GM19452 (cell line): Measurements from ENCODE around the gene LGSN.
"Not testable (repeated sequence)": the region's sequence is repeated elsewhere in the genome, so short reads cannot be mapped to it uniquely, and the experiment has no call there.

Experiments used
- ATAC-seq: cut with Tn5 transposase; IDR thresholded peaks from one replicate; pipeline ENCODE4 v1.9.1; 2021; ENCODE audit not compliant: unreplicated experiment

Gene LGSN

GRCh38 chr6:63319939-63320338, at the start of gene LGSN:
LGSN (minus strand) TSS chr6:63319983; CDS start chr6:63319943, 40 bp downstream.
- no peak for ATAC-seq

- ATAC-seq, result no peak
These were observed 48.6 kb upstream of the LGSN start for GRCh38 chr6:63368347-63368746.

GRCh38 chr6:63362500-63363120, 42.8 kb upstream of the LGSN start:
- not testable (repeated sequence) for ATAC-seq

GRCh38 chr6:63357384-63357783, 37.6 kb upstream of the LGSN start:
- ATAC-seq, result not testable (repeated sequence)

- ATAC-seq, result no peak
These were observed 35.8 kb upstream of the LGSN start for GRCh38 chr6:63355632-63356031.

GRCh38 chr6:63353286-63353630, 33.5 kb upstream of the LGSN start:
- no peak for ATAC-seq

GRCh38 chr6:63352544-63353285, 32.9 kb upstream of the LGSN start:
- ATAC-seq, result peak; percentile 92

GRCh38 chr6:63352069-63352543, 32.3 kb upstream of the LGSN start:
- ATAC-seq, result peak; percentile 35

GRCh38 chr6:63349401-63349800, 29.6 kb upstream of the LGSN start:
- no peak for ATAC-seq

GRCh38 chr6:63348836-63349235, 29.1 kb upstream of the LGSN start:
- no peak for ATAC-seq

GRCh38 chr6:63347599-63347998, 27.8 kb upstream of the LGSN start:
- no peak for ATAC-seq

GRCh38 chr6:63346217-63346835, 26.5 kb upstream of the LGSN start:
- no peak for ATAC-seq

- ATAC-seq, result no peak
These were observed 20.6 kb upstream of the LGSN start for GRCh38 chr6:63340351-63340750.

GRCh38 chr6:63334652-63335051, 14.9 kb upstream of the LGSN start:
- ATAC-seq, result not testable (repeated sequence)

- ATAC-seq, result no peak
These were observed 13.7 kb upstream of the LGSN start for GRCh38 chr6:63333440-63333839.

- ATAC-seq, result not testable (repeated sequence)
These were observed 6.8 kb upstream of the LGSN start for GRCh38 chr6:63326630-63327029.

GRCh38 chr6:63322981-63323380, 3.2 kb upstream of the LGSN start:
- no peak for ATAC-seq

- ATAC-seq, result no peak
These were observed 2.0 kb upstream of the LGSN start for GRCh38 chr6:63321821-63322220.

GRCh38 chr6:63317641-63318040, 2.1 kb downstream of the LGSN start:
- no peak for ATAC-seq

- no peak for ATAC-seq
These were observed 3.7 kb downstream of the LGSN start for GRCh38 chr6:63316113-63316512.

GRCh38 chr6:63313111-63313510, 6.7 kb downstream of the LGSN start:
- ATAC-seq, result no peak

GRCh38 chr6:63307581-63308246, 12.1 kb downstream of the LGSN start:
- peak; percentile 82 for ATAC-seq
